HCT116 (cell line): ENCODE measurements around the gene CCDC63. TPM values are rescaled to one million over a fixed set of nuclear protein-coding genes. Genes with fewer than 3 reads are reported as not detected.

Experiments
- ATAC-seq: fragments of 200-7000 bp; cut with Tn5 transposase; 2 replicates; pipeline ENCODE4 v1.9.1; 2020; ENCODE audit warnings: mild to moderate bottlenecking, moderate library complexity
- BruUV-seq: library from RNA; stranded (reverse); fragments of 400-500 nt; replicated peaks from 2 replicates; lab custom pipeline; 2021; lab: Mats Ljungman, UMichigan
- CTCF ChIA-PET: fragments of 300-600 bp; sonication (Branson Sonifier 250); formaldehyde crosslinking; loops from one replicate; lab custom pipeline; 2021; ENCODE audit warnings: antibody characterized with exemption; lab: Charles Lee
- POLR2A ChIA-PET: fragments of 300-600, 350-600 bp; sonication (Branson Sonifier 250); formaldehyde crosslinking; loops from one replicate; lab custom pipeline; 2021; ENCODE audit warnings: antibody characterized with exemption; lab: Charles Lee
- RAD21 ChIA-PET, 2 experiments: fragments of 300-600 bp; sonication (Branson Sonifier 250); formaldehyde crosslinking; loops; one replicate each; lab custom pipeline; 2023; ENCODE audit warnings: low total read pairs in 2 of 2; ENCODE audit not compliant: uncharacterized antibody in 2 of 2, unreplicated experiment in 2 of 2, low non-redundant PET in 1 of 2; lab: Charles Lee
- DNase-seq: peaks from one replicate; pipeline ENCODE4 v3.0.0-alpha.2; 2010; ENCODE audit warnings: low read depth, low spot score
- H2AFZ ChIP-seq: fragments of 200-600 bp; shearing (Covaris generic), sonication (generic); 2 replicates; pipeline ENCODE4 v1.6.1; 2017; ENCODE audit warnings: low read depth, mixed run types, mixed read lengths, antibody characterized with exemption, low read length; ENCODE audit not compliant: poor library complexity, severe bottlenecking
- H3K27ac ChIP-seq: 2 replicates; pipeline ENCODE4 v1.5.1; 2012; ENCODE audit warnings: low read depth, low read length
- H3K27me3 ChIP-seq: fragments of 200-600 bp; sonication (generic); 2 replicates; pipeline ENCODE4 v1.6.1; 2016; ENCODE audit warnings: mixed run types, low read length, mixed read lengths; ENCODE audit not compliant: insufficient read depth
- H3K36me3 ChIP-seq, 2 experiments: fragments of 200-500 bp in 1 of 2; fragments of 200-600 bp in 1 of 2; sonication (Bioruptor generic) in 1 of 2; sonication (generic) in 1 of 2; 2 replicates each; pipeline versions ENCODE4 v1.5.1 to v1.6.1; 2014 to 2016; ENCODE audit warnings: low read length in 2 of 2, inconsistent platforms in 1 of 2, mixed read lengths in 1 of 2, mixed run types in 1 of 2; ENCODE audit not compliant: insufficient read depth in 2 of 2, control insufficient read depth in 1 of 2
- H3K4me1 ChIP-seq, 2 experiments: fragments of 200-600 bp in 1 of 2; sonication (generic) in 1 of 2; 2 replicates each; pipeline versions ENCODE4 v1.5.1 to v1.6.1; 2012 to 2017; ENCODE audit warnings: low read length in 2 of 2, inconsistent platforms in 1 of 2, mild to moderate bottlenecking in 1 of 2, mixed read lengths in 1 of 2, mixed run types in 1 of 2, moderate library complexity in 1 of 2; ENCODE audit not compliant: insufficient read depth in 2 of 2, control insufficient read depth in 1 of 2
- H3K4me2 ChIP-seq: fragments of 200-600 bp; sonication (generic); 2 replicates; pipeline ENCODE4 v1.6.1; 2017; ENCODE audit warnings: mixed run types, low read length, mixed read lengths
- H3K4me3 ChIP-seq, 2 experiments: fragments of 200-600 bp in 1 of 2; sonication (generic) in 1 of 2; replicated peaks in 1 of 2; 2 replicates each; pipeline ENCODE4 v1.5.1; 2011 to 2016; ENCODE audit warnings: low read length in 2 of 2, control low read depth in 1 of 2, low read depth in 1 of 2, mild to moderate bottlenecking in 1 of 2, mixed read lengths in 1 of 2, mixed run types in 1 of 2
- H3K79me2 ChIP-seq: fragments of 200-600 bp; sonication (generic); 2 replicates; pipeline ENCODE4 v1.6.1; 2017; ENCODE audit warnings: mild to moderate bottlenecking, mixed run types, low read length, moderate library complexity, mixed read lengths; ENCODE audit not compliant: insufficient read depth
- H3K9ac ChIP-seq: fragments of 200-600 bp; sonication (generic); 2 replicates; pipeline ENCODE4 v1.6.1; 2016; ENCODE audit warnings: low read length, mixed read lengths
- H3K9me2 ChIP-seq: fragments of 200-600 bp; sonication (generic), shearing (Covaris generic); 2 replicates; pipeline ENCODE4 v1.6.1; 2017; ENCODE audit warnings: mixed run types, mild to moderate bottlenecking, moderate library complexity; ENCODE audit not compliant: insufficient read depth
- H3K9me3 ChIP-seq, 2 experiments: fragments of 200-500 bp in 1 of 2; fragments of 200-600 bp in 1 of 2; sonication (Bioruptor generic) in 1 of 2; sonication (generic) in 1 of 2; 2 replicates each; pipeline ENCODE4 v1.6.1; 2014 to 2017; ENCODE audit warnings: low read length in 2 of 2, mixed read lengths in 2 of 2, inconsistent platforms in 1 of 2, low read depth in 1 of 2, mild to moderate bottlenecking in 1 of 2, mixed run types in 1 of 2, moderate library complexity in 1 of 2; ENCODE audit not compliant: control insufficient read depth in 1 of 2, insufficient read depth in 1 of 2
- H4K20me1 ChIP-seq: fragments of 200-600 bp; sonication (generic), shearing (Covaris generic); 2 replicates; pipeline ENCODE4 v1.6.1; 2017; ENCODE audit warnings: mixed run types, mild to moderate bottlenecking, moderate library complexity; ENCODE audit not compliant: insufficient read depth
- CBX3 ChIP-seq: IDR thresholded peaks from 2 replicates; pipeline ENCODE4 v1.6.1; 2012; ENCODE audit warnings: low read depth
- EGR1 ChIP-seq: IDR thresholded peaks from 2 replicates; pipeline ENCODE4 v1.6.1; 2012; ENCODE audit warnings: low read depth
- EZH2 ChIP-seq: fragments of 200-600 bp; sonication (generic); IDR thresholded peaks from 2 replicates; pipeline ENCODE4 v1.6.1; 2017; ENCODE audit warnings: antibody characterized with exemption, mixed run types
- JUND ChIP-seq: IDR thresholded peaks from 2 replicates; pipeline ENCODE4 v1.6.1; 2012
- POLR2AphosphoS5 ChIP-seq: IDR thresholded peaks from 2 replicates; pipeline ENCODE4 v1.6.1; 2011; ENCODE audit warnings: mild to moderate bottlenecking, low read depth, low read length, moderate library complexity
- RAD21 ChIP-seq: IDR thresholded peaks from 2 replicates; pipeline ENCODE4 v1.6.1; 2012; ENCODE audit warnings: low read depth, mild to moderate bottlenecking
- SP1 ChIP-seq: IDR thresholded peaks from 2 replicates; pipeline ENCODE4 v1.6.1; 2012; ENCODE audit warnings: low read depth
- SRF ChIP-seq: IDR thresholded peaks from 2 replicates; pipeline ENCODE4 v1.6.1; 2012; ENCODE audit warnings: low read depth
- TCF7L2 ChIP-seq: IDR thresholded peaks from 2 replicates; pipeline ENCODE4 v1.7.0; 2011; ENCODE audit warnings: borderline replicate concordance, inconsistent platforms; ENCODE audit not compliant: insufficient read depth, insufficient read length; ENCODE audit errors: extremely low read depth
- YY1 ChIP-seq: IDR thresholded peaks from 2 replicates; pipeline ENCODE4 v1.6.1; 2011; ENCODE audit warnings: low read length, low read depth, moderate library complexity, mild to moderate bottlenecking; ENCODE audit not compliant: insufficient replicate concordance; ENCODE audit errors: extremely low read depth
- ZFX ChIP-seq: fragments of 450-650 bp; IDR thresholded peaks from 2 replicates; pipeline ENCODE4 v1.6.1; 2017
- ZNF274 ChIP-seq: fragments of 200-500 bp; sonication (Bioruptor generic); IDR thresholded peaks from 2 replicates; pipeline ENCODE4 v1.6.1; 2014; ENCODE audit warnings: mild to moderate bottlenecking, low read depth, low read length, inconsistent platforms
- intact Hi-C: fragments of 100-400 bp; cut with micrococcal nuclease; formaldehyde crosslinking; loops from 2 replicates; pipeline ENCODE4 v1.10.0; 2022
- total RNA-seq: library from RNA; stranded (reverse); gene quantifications from one replicate; pipeline ENCODE4 v1.2.1, GENCODE V29; 2021; ENCODE audit not compliant: unreplicated experiment
- TF ChIP-seq, protein P1 (sequence below): IDR thresholded peaks from 2 replicates; pipeline ENCODE4 v1.6.1; 2012; ENCODE audit warnings: low read depth

CCDC63 gene
- total RNA-seq, 1 experiment from 2014 or later, result 0.47 TPM

DNA sequence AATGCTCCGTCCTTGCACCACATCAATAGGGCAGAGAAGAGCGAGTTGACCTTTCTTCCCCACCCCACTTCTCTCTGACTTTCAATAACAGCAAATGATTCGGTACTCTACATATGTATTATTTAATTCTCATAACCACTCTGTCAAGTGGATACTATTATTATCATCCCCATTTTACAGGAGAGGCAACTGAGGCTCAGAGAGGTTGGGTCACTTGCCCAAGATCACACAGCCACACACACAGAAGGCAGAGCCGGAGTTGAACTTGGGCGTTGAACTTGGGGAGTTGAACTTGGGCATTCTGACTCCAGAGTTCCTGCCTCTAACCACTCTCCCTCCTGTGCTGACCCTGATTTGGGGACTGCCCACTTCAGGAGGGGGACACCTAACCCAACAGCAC lies 72.9 kb downstream of the CCDC63 start:
- Histone ChIP-seq H3K4me1 (peaks cover 19 to 57% of the 10 kb centered on the region in 2 experiments), H4K20me1 (no peaks in the 10 kb centered on the region), H3K36me3 (no peaks in the 10 kb centered on the region), H3K9ac (no peak overlapping the region), H3K4me3 (no peak overlapping the region), H3K9me3 (no peaks in the 10 kb centered on the region), H3K27ac (no peak overlapping the region), H3K27me3 (no peaks in the 10 kb centered on the region), H3K9me2 (no peaks in the 10 kb centered on the region), H3K79me2 (no peaks in the 10 kb centered on the region), H3K4me2 (no peak overlapping the region), H2AFZ (no peak overlapping the region)
- DNase-seq, result no peak
- ATAC-seq, result no peak
- TF ChIP-seq SP1, result no peak
- TF ChIP-seq EGR1, result no peak
- no TSS peak for BruUV-seq
- RAD21 ChIA-PET, result no interaction called here
- CTCF ChIA-PET, result no interaction called here
- intact Hi-C loops, result no loop called here
- POLR2A ChIA-PET, result no interaction called here

DNA sequence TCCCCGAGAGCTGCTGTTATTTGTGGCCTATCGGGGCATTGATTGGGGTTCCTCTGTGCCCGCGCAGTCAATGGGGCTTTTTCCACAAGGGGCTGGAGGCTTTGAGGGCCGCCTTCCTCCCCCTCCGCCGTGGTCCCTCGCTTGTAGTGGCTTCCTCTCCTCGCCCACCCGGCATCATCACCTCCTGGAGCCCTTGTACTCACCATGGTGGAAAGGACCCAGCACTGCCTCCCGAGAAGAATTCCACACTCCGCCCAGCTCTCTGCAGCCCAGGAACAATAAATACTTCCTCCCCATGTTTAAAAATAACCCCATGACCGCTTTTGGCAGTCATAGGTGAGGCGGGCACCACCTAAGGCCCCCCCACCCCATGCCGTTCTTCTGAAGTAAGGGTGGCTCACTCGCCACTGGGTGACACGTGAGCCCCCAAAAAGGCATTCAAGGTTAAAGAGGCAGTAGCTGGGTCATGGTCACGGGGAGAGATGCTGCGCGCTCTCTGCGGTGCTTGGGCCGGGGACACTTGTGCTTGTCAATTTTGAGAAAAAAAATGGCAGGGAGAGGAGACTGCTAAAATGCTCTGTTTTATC lies 73.6 kb downstream of the CCDC63 start, which contains the start of gene MYL2:
Gene MYL2 (minus strand): TSS at position 256 of the 587 bp plus-strand sequence. CDS start 50 bp downstream, at position 206.
- BruUV-seq, result no TSS peak
- H3K9me3 ChIP-seq, result no peaks in the 10 kb centered on the region
- no peak for ATAC-seq
- no peaks in the 10 kb centered on the region for H3K79me2 ChIP-seq
- H3K4me3 ChIP-seq, result no peak within 1 kb of the TSS
- no peak within 1 kb of the TSS for H3K27ac ChIP-seq
- TF ChIP-seq EZH2, result no peak
- TF ChIP-seq ZNF274, result no peak
- TF ChIP-seq CBX3, result no peak
- TF ChIP-seq TCF7L2, result no peak
- no peak for TF ChIP-seq EGR1
- TF ChIP-seq, protein P1, sequence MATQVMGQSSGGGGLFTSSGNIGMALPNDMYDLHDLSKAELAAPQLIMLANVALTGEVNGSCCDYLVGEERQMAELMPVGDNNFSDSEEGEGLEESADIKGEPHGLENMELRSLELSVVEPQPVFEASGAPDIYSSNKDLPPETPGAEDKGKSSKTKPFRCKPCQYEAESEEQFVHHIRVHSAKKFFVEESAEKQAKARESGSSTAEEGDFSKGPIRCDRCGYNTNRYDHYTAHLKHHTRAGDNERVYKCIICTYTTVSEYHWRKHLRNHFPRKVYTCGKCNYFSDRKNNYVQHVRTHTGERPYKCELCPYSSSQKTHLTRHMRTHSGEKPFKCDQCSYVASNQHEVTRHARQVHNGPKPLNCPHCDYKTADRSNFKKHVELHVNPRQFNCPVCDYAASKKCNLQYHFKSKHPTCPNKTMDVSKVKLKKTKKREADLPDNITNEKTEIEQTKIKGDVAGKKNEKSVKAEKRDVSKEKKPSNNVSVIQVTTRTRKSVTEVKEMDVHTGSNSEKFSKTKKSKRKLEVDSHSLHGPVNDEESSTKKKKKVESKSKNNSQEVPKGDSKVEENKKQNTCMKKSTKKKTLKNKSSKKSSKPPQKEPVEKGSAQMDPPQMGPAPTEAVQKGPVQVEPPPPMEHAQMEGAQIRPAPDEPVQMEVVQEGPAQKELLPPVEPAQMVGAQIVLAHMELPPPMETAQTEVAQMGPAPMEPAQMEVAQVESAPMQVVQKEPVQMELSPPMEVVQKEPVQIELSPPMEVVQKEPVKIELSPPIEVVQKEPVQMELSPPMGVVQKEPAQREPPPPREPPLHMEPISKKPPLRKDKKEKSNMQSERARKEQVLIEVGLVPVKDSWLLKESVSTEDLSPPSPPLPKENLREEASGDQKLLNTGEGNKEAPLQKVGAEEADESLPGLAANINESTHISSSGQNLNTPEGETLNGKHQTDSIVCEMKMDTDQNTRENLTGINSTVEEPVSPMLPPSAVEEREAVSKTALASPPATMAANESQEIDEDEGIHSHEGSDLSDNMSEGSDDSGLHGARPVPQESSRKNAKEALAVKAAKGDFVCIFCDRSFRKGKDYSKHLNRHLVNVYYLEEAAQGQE, result no peak
- no peak for TF ChIP-seq SRF
- no peak for TF ChIP-seq YY1
- TF ChIP-seq RAD21, result no peak
- no peak for TF ChIP-seq JUND
- TF ChIP-seq ZFX, result no peak
- TF ChIP-seq POLR2AphosphoS5, result no peak
- no peak for DNase-seq
- no peak within 1 kb of the TSS for H2AFZ ChIP-seq
- ChIA-PET CTCF (no interaction called here), RAD21 (no interaction called here), POLR2A (no interaction called here)
- H3K27me3 ChIP-seq, result no peaks in the 10 kb centered on the region
- peak within 1 kb of the TSS; percentile 42 for H3K4me2 ChIP-seq
- H3K4me1 ChIP-seq, result peaks cover 19 to 57% of the 10 kb centered on the region in 2 experiments
- no peaks in the 10 kb centered on the region for H3K36me3 ChIP-seq
- no peaks in the 10 kb centered on the region for H3K9me2 ChIP-seq
- H3K9ac ChIP-seq, result peak within 1 kb of the TSS; percentile 6; the same call in 1 of the 2 replicates
- intact Hi-C loops, result no loop called here
- no peaks in the 10 kb centered on the region for H4K20me1 ChIP-seq
